ENCODE data around the gene GNG4. TPM values are rescaled to one million over a fixed set of nuclear protein-coding genes. Genes with fewer than 3 reads are reported as not detected.

The GNG4 gene
- total RNA-seq, 1 experiment from 2014 or later = 34.4 TPM

GRCh38 chr1:235599536-235599935 is 50.0 kb downstream of the GNG4 start:
- Histone ChIP-seq H3K79me1 (ENCODE audit: insufficient read depth, low read depth, low read length, poor library complexity, severe bottlenecking) (no peaks in the 10 kb centered on the region), H3K23me2 (ENCODE audit: insufficient read length, low read depth, low read length, poor library complexity, severe bottlenecking) (no peaks in the 10 kb centered on the region), H3K56ac (ENCODE audit: insufficient read length, low read depth, low read length) (no peak overlapping the region), H3K4ac (ENCODE audit: low read depth, low read length) (no peak overlapping the region), H2BK5ac (ENCODE audit: insufficient read length, low read length) (no peak overlapping the region), H2BK12ac (ENCODE audit: insufficient read length, low read depth, low read length) (no peak overlapping the region), H3K4me2 (ENCODE audit: insufficient read depth, insufficient read length, low read length) (no peak overlapping the region), H3K18ac (ENCODE audit: insufficient read length, low read depth, low read length) (no peak overlapping the region), H3K27me3 (ENCODE audit: insufficient read depth, low read length) (no peaks in the 10 kb centered on the region), H4K91ac (ENCODE audit: insufficient read length, low read depth, low read length) (no peak overlapping the region), H2AK5ac (ENCODE audit: insufficient read length, low read length) (no peak overlapping the region), H2BK15ac (ENCODE audit: low read depth, low read length) (no peak overlapping the region), H2AFZ (ENCODE audit: low read length) (no peak overlapping the region), H2BK120ac (ENCODE audit: low read depth, low read length, poor library complexity, severe bottlenecking) (no peak overlapping the region), H3T11ph (ENCODE audit: low read length) (no peak overlapping the region), H3K4me1 (ENCODE audit: insufficient read depth, low read length) (no peaks in the 10 kb centered on the region), H3K23ac (ENCODE audit: insufficient read length, low read depth, low read length) (no peak overlapping the region), H2BK20ac (ENCODE audit: low read depth, low read length, poor library complexity, severe bottlenecking) (no peak overlapping the region), H4K8ac (replicated peaks; ENCODE audit: insufficient read length, low read depth, low read length) (no peak overlapping the region), H3K9me3 (ENCODE audit: control insufficient read depth, low read depth, low read length) (no peaks in the 10 kb centered on the region), H3K79me2 (ENCODE audit: insufficient read depth, low read length) (peaks cover 4% of the 10 kb centered on the region; the same call in 1 of the 2 replicates), H4K20me1 (ENCODE audit: control insufficient read depth, insufficient read depth, insufficient read length) (no peaks in the 10 kb centered on the region), H3K9ac (ENCODE audit: extremely low read depth, insufficient read length, low read length) (no peak overlapping the region), H3K27ac (ENCODE audit: insufficient read length, low read depth, low read length) (no peak overlapping the region), H3K14ac (ENCODE audit: insufficient read depth, low read length) (no peak overlapping the region), H4K5ac (ENCODE audit: insufficient read length, low read depth, low read length) (no peak overlapping the region)
- Mint-ChIP-seq H3K4me3 (no peak overlapping the region), H3K4me1 (peaks cover 2 to 11% of the 10 kb centered on the region in 2 experiments; a peak in 3 of 4 replicates), H3K27me3 (ENCODE audit: low read depth) (no peaks in the 10 kb centered on the region), H3K27ac (no peak overlapping the region), H3K9me3 (no peaks in the 10 kb centered on the region), H3K36me3 (ENCODE audit: insufficient read depth in 1 of 3, low read depth in 3 of 3) (peaks cover 0 to 2% (median 0%) of the 10 kb centered on the region in 3 experiments; a peak in 3 of 7 replicates)
- TF ChIP-seq, protein P1, sequence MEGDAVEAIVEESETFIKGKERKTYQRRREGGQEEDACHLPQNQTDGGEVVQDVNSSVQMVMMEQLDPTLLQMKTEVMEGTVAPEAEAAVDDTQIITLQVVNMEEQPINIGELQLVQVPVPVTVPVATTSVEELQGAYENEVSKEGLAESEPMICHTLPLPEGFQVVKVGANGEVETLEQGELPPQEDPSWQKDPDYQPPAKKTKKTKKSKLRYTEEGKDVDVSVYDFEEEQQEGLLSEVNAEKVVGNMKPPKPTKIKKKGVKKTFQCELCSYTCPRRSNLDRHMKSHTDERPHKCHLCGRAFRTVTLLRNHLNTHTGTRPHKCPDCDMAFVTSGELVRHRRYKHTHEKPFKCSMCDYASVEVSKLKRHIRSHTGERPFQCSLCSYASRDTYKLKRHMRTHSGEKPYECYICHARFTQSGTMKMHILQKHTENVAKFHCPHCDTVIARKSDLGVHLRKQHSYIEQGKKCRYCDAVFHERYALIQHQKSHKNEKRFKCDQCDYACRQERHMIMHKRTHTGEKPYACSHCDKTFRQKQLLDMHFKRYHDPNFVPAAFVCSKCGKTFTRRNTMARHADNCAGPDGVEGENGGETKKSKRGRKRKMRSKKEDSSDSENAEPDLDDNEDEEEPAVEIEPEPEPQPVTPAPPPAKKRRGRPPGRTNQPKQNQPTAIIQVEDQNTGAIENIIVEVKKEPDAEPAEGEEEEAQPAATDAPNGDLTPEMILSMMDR (conservative IDR thresholded peaks at IDR 0.05) = peak; percentile 21; the same call in 2 of the 3 replicates
- no CpG with 5 or more reads among the region's 5 CpGs for WGBS (ENCODE audit: extremely low coverage, insufficient read length, low lambda C conversion rate)
- DNase-seq = no peak
